K562 (cell line): ENCODE results near the gene AQP5. TPM values are rescaled to one million over a fixed set of nuclear protein-coding genes. Genes with fewer than 3 reads are reported as not detected.

Experiments used
- ATAC-seq: fragments of 200-7000 bp; cut with Tn5 transposase; 3 replicates; pipeline ENCODE4 v1.9.1; 2020; ENCODE audit warnings: moderate library complexity
- BruUV-seq: library from RNA; stranded (reverse); fragments of 400-500 nt; replicated peaks from 2 replicates; lab custom pipeline; 2021; lab: Mats Ljungman, UMichigan
- CTCF ChIA-PET: fragments of 300-600 bp; formaldehyde crosslinking; extraction: SDS; loops from one replicate; lab custom pipeline; 2021; ENCODE audit warnings: low intra/inter-chr PET ratio; lab: Yijun Ruan, JAX
- POLR2A ChIA-PET: fragments of 300-600, 350-650 bp; sonication (Branson Sonifier 250); formaldehyde crosslinking; extraction: SDS; loops from one replicate; lab custom pipeline; 2021; ENCODE audit warnings: antibody characterized with exemption, inconsistent platforms; lab: Yijun Ruan, JAX
- DNase-seq, 4 experiments: peaks; one replicate each; pipeline versions ENCODE4 v3.0.0 to v3.0.0-alpha.2; 2011 to 2018; ENCODE audit warnings: low spot score in 3 of 4, mixed read lengths in 3 of 4; ENCODE audit errors: extremely low read depth in 1 of 4
- FAIRE-seq: peaks from 2 replicates; lab custom pipeline; 2011; peaks lifted over from hg19 to GRCh38; lab: Jason Lieb, UNC
- H2AFZ ChIP-seq: 2 replicates; pipeline ENCODE4 v1.6.0; 2011; ENCODE audit warnings: low read depth, low read length, control low read depth, inconsistent platforms
- H3K27ac ChIP-seq: fragments of 200-600 bp; 3 replicates; pipeline ENCODE4 v1.8.0; 2011; ENCODE audit warnings: low read depth, mild to moderate bottlenecking, control low read depth, inconsistent platforms, low read length, moderate library complexity, mixed read lengths; ENCODE audit errors: extremely low read depth
- H3K27me3 ChIP-seq, 2 experiments: fragments of 300-600 bp in 1 of 2; 2 replicates in 1 of 2; 3 replicates in 1 of 2; pipeline versions ENCODE4 v1.6.0 to v1.8.0; 2011; ENCODE audit warnings: inconsistent platforms in 2 of 2, low read length in 2 of 2, mild to moderate bottlenecking in 1 of 2, mixed read lengths in 1 of 2, moderate library complexity in 1 of 2; ENCODE audit not compliant: control insufficient read depth in 2 of 2, insufficient read depth in 2 of 2
- H3K36me3 ChIP-seq: fragments of 300-600 bp; 3 replicates; pipeline ENCODE4 v1.8.0; 2011; ENCODE audit warnings: mild to moderate bottlenecking, low read length, inconsistent platforms; ENCODE audit not compliant: control insufficient read depth, insufficient read depth
- H3K4me1 ChIP-seq, 2 experiments: fragments of 200-600 bp in 1 of 2; replicated peaks in 1 of 2; 2 replicates in 1 of 2; 3 replicates in 1 of 2; pipeline versions ENCODE4 v1.5.1 to v1.8.0; 2011; ENCODE audit warnings: inconsistent platforms in 2 of 2, low read length in 2 of 2, mild to moderate bottlenecking in 1 of 2, mixed read lengths in 1 of 2, moderate library complexity in 1 of 2; ENCODE audit not compliant: control insufficient read depth in 2 of 2, insufficient read depth in 2 of 2
- H3K4me2 ChIP-seq: 2 replicates; pipeline ENCODE4 v1.6.1; 2011; ENCODE audit warnings: low read length, control low read depth, inconsistent platforms, mixed read lengths; ENCODE audit not compliant: insufficient read depth
- H3K4me3 ChIP-seq: fragments of 200-600 bp; sonication (generic), shearing (Covaris generic); 2 replicates; pipeline ENCODE4 v1.5.1; 2016; ENCODE audit warnings: control low read depth, inconsistent platforms
- H3K79me2 ChIP-seq: fragments of 200-600 bp; 3 replicates; pipeline ENCODE4 v1.8.0; 2011; ENCODE audit warnings: low read length, inconsistent platforms; ENCODE audit not compliant: control insufficient read depth, insufficient read depth
- H3K9ac ChIP-seq, 2 experiments: 2 replicates each; pipeline versions ENCODE4 v1.6.0 to v1.6.1; 2011; ENCODE audit warnings: low read depth in 2 of 2, low read length in 2 of 2, control low read depth in 1 of 2, inconsistent platforms in 1 of 2, mild to moderate bottlenecking in 1 of 2, mixed read lengths in 1 of 2; ENCODE audit not compliant: insufficient read depth in 1 of 2
- H3K9me1 ChIP-seq: one replicate; pipeline ENCODE4 v1.6.0; 2011; ENCODE audit warnings: inconsistent platforms, mild to moderate bottlenecking, low read length, moderate library complexity; ENCODE audit not compliant: control insufficient read depth, insufficient read depth
- H3K9me3 ChIP-seq: replicated peaks from 2 replicates; pipeline ENCODE4 v1.5.1; 2011; ENCODE audit warnings: low read depth, low read length, inconsistent platforms; ENCODE audit not compliant: control insufficient read depth, insufficient read depth
- H4K20me1 ChIP-seq: replicated peaks from 2 replicates; pipeline ENCODE4 v1.6.1; 2011; ENCODE audit warnings: low read length, inconsistent platforms, mixed read lengths; ENCODE audit not compliant: control insufficient read depth, insufficient read depth
- CLOCK ChIP-seq: fragments of 250-450 bp; sonication (Bioruptor Pico); IDR thresholded peaks from 2 replicates; pipeline ENCODE4 v1.4.0; 2020; ENCODE audit warnings: mild to moderate bottlenecking, moderate library complexity, borderline replicate concordance
- CTCF ChIP-seq, 3 experiments: IDR thresholded peaks in 2 of 3; conservative IDR thresholded peaks in 1 of 3; 2 replicates each; pipeline ENCODE4 v1.5.1; 2011 to 2012; ENCODE audit warnings: low read length in 3 of 3, mild to moderate bottlenecking in 3 of 3, control low read depth in 2 of 3, improper control_type of control experiment in 1 of 3, inconsistent platforms in 1 of 3, low read depth in 1 of 3, mixed read lengths in 1 of 3, moderate library complexity in 1 of 3; ENCODE audit not compliant: insufficient read depth in 2 of 3
- RBBP5 ChIP-seq: fragments of 200-600 bp; sonication (generic); IDR thresholded peaks from 2 replicates; pipeline ENCODE4 v1.6.1; 2012; ENCODE audit warnings: borderline replicate concordance, mild to moderate bottlenecking, low read length, control low read depth, inconsistent platforms; ENCODE audit not compliant: insufficient read depth, poor library complexity, severe bottlenecking
- ZNF239 ChIP-seq: fragments of 250-450 bp; sonication (Bioruptor Pico); IDR thresholded peaks from 2 replicates; pipeline ENCODE4 v1.4.0; 2020; ENCODE audit warnings: mild to moderate bottlenecking
- WGBS: fragments of 100-300 bp; shearing (Covaris generic); methylation state at CpG from one replicate; pipeline ENCODE4 v1.1.6; 2016; ENCODE audit warnings: low coverage, mixed read lengths; ENCODE audit not compliant: insufficient coverage; ENCODE audit errors: missing lambda C conversion rate; 5-methylcytosine and 5-hydroxymethylcytosine counted together
- in situ Hi-C: fragments of 300-500 bp; cut with MboI; formaldehyde crosslinking; loops from 4 replicates; pipeline ENCODE4 v1.15.0; 2018; ENCODE audit warnings: inconsistent platforms, mixed read lengths
- intact Hi-C: fragments of 100-400 bp; cut with micrococcal nuclease; formaldehyde crosslinking; loops from 2 replicates; pipeline ENCODE4 v1.14.2; 2022
- polyA plus RNA-seq, 8 experiments: library from polyadenylated mRNA; depleted of rRNA in 4 of 8; stranded (reverse) in 5 of 8; unstranded in 3 of 8; fragments of >200 nt; fragmentation: Nextera tagmentation in 2 of 8; fragmentation: Illumina TruSeq in 1 of 8; extraction: Ambion mirVana in 2 of 8; extraction: Trizol in 1 of 8; gene quantifications; 2 replicates each; pipeline versions ENCODE4 v1.2.1 to v1.2.3, GENCODE V29; 2011 to 2014; ENCODE audit warnings: inconsistent platforms in 1 of 8, missing spikeins in 1 of 8
- total RNA-seq, 7 experiments: library from RNA; depleted of rRNA in 6 of 7; stranded (reverse); fragments of >200 nt in 6 of 7; fragmentation: Illumina TruSeq in 2 of 7; extraction: Trizol in 2 of 7; gene quantifications; 2 replicates each; pipeline versions ENCODE4 v1.2.1 to v1.2.3, GENCODE V29; 2011 to 2021; ENCODE audit warnings: low replicate concordance in 1 of 7

AQP5 gene
- total and polyA plus RNA-seq, 9 of the 15 experiments (the other 6 are each of a cell fraction or from before 2014, with no cell fraction given): not detected

- in situ Hi-C loops: loop anchor here (5.0 kb wide), 1 partner anchor 199 kb away; the partner anchor contains the start of gene CERS5
- Histone ChIP-seq H3K9me1 (no peaks in the 10 kb centered on the region), H3K4me1 (peaks cover 12 to 34% of the 10 kb centered on the region in 2 experiments; a peak in 4 of 5 replicates), H3K9me3 (no peaks in the 10 kb centered on the region), H3K4me2 (no peak overlapping the region), H3K36me3 (no peaks in the 10 kb centered on the region), H3K9ac (0 out of 4 replicates have a peak overlapping the region, but pooled peaks of 1 of the 2 experiments have one; percentile 10), H3K27ac (no peak overlapping the region), H4K20me1 (peaks cover 16% of the 10 kb centered on the region; the same call in 1 of the 2 replicates), H3K27me3 (peaks cover 28 to 77% of the 10 kb centered on the region in 2 experiments; a peak in 4 of 5 replicates), H2AFZ (no peak overlapping the region), H3K4me3 (no peak overlapping the region), H3K79me2 (no peaks in the 10 kb centered on the region)
- WGBS: 28% methylated on average over 6 of the region's 6 CpGs
- BruUV-seq: no TSS peak
- no peak for DNase-seq
- no peak for ATAC-seq
- CTCF ChIA-PET: interaction anchor here (0.5 to 5.4 kb wide), 6 partner anchors 16 to 207 kb away, joined by 3 to 43 read pairs (median 16); no protein-coding TSS in a partner anchor
- POLR2A ChIA-PET: interaction anchor here (0.5 to 2.1 kb wide), 6 partner anchors 14 to 115 kb away, joined by 3 to 11 read pairs (median 4); no protein-coding TSS in a partner anchor
- no peak for FAIRE-seq
- intact Hi-C loops: no loop called here
- TF ChIP-seq RBBP5 (no peak), CTCF (IDR thresholded peaks at IDR 0.05 in 2 of 3, conservative IDR thresholded peaks at IDR 0.05 in 1 of 3; ENCODE audit: insufficient read depth in 2 of 3, low read depth in 1 of 3, low read length in 3 of 3) (0 out of 6 replicates have a peak, but pooled peaks of 1 of the 3 experiments have one; percentile 3), CLOCK (no peak), ZNF239 (CRISPR knock-in tag) (no peak)
These were observed 6.8 kb downstream of the AQP5 start for GRCh38 chr12:49968471-49968870.
